GM23338 (cell line): ENCODE measurements around the gene ADAMTSL5. TPM values are rescaled to one million over a fixed set of nuclear protein-coding genes. Genes with fewer than 3 reads are reported as not detected.

Source experiments
- ATAC-seq: fragments of 200-7000 bp; cut with Tn5 transposase; 3 replicates; pipeline ENCODE4 v1.9.1; 2020
- DNase-seq: peaks from one replicate; pipeline ENCODE4 v3.0.0-alpha.2; 2015; ENCODE audit warnings: low spot score
- H2AFZ ChIP-seq: fragments of 200-600 bp; sonication (generic); 2 replicates; pipeline ENCODE4 v1.8.0; 2016; ENCODE audit warnings: antibody characterized with exemption, mild to moderate bottlenecking, moderate library complexity
- H3F3A ChIP-seq: fragments of 200-600 bp; sonication (generic); replicated peaks from 2 replicates; pipeline ENCODE4 v1.8.0; 2017; ENCODE audit warnings: antibody characterized with exemption, mixed run types, low read depth
- H3K27ac ChIP-seq: fragments of 200-600 bp; sonication (generic); 2 replicates; pipeline ENCODE4 v1.6.1; 2016; ENCODE audit warnings: low read depth
- H3K27me3 ChIP-seq: fragments of 200-600 bp; sonication (generic); 2 replicates; pipeline ENCODE4 v1.8.0; 2016; ENCODE audit warnings: mild to moderate bottlenecking, mixed run types, moderate library complexity; ENCODE audit not compliant: insufficient read depth
- H3K36me3 ChIP-seq: fragments of 200-600 bp; sonication (generic); 2 replicates; pipeline ENCODE4 v1.8.0; 2016; ENCODE audit warnings: mild to moderate bottlenecking; ENCODE audit not compliant: insufficient read depth
- H3K4me1 ChIP-seq: fragments of 200-600 bp; sonication (generic); 2 replicates; pipeline ENCODE4 v1.8.0; 2016; ENCODE audit warnings: mild to moderate bottlenecking, moderate library complexity; ENCODE audit not compliant: insufficient read depth
- H3K4me2 ChIP-seq: fragments of 200-600 bp; sonication (generic); 2 replicates; pipeline ENCODE4 v1.7.1; 2017; ENCODE audit warnings: mixed run types
- H3K4me3 ChIP-seq: fragments of 200-600 bp; sonication (generic); 2 replicates; pipeline ENCODE4 v1.6.1; 2016; ENCODE audit warnings: mixed run types
- H3K79me2 ChIP-seq: fragments of 200-600 bp; sonication (generic); replicated peaks from 2 replicates; pipeline ENCODE4 v1.8.0; 2017; ENCODE audit warnings: mild to moderate bottlenecking; ENCODE audit not compliant: insufficient read depth
- H3K9me2 ChIP-seq: fragments of 200-600 bp; sonication (generic); 2 replicates; pipeline ENCODE4 v1.8.0; 2017; ENCODE audit not compliant: insufficient read depth
- H4K20me1 ChIP-seq: fragments of 200-600 bp; sonication (generic); replicated peaks from 2 replicates; pipeline ENCODE4 v1.8.0; 2017; ENCODE audit warnings: mild to moderate bottlenecking; ENCODE audit not compliant: insufficient read depth
- H3K27ac Mint-ChIP-seq: 2 replicates; pipeline ENCODE4 v1.8.0; 2020; ENCODE audit warnings: inconsistent platforms, mild to moderate bottlenecking, moderate library complexity, mixed read lengths
- H3K27me3 Mint-ChIP-seq: 3 replicates; pipeline ENCODE4 v1.8.0; 2022; ENCODE audit warnings: low read depth, mild to moderate bottlenecking, moderate library complexity, mixed read lengths, inconsistent platforms; ENCODE audit not compliant: insufficient read depth, poor library complexity
- H3K36me3 Mint-ChIP-seq: 3 replicates; pipeline ENCODE4 v1.8.0; 2021; ENCODE audit warnings: low read depth, mild to moderate bottlenecking, inconsistent platforms, moderate library complexity, mixed read lengths
- H3K4me1 Mint-ChIP-seq: 3 replicates; pipeline ENCODE4 v1.8.0; 2020; ENCODE audit warnings: mild to moderate bottlenecking, inconsistent platforms, mixed read lengths
- H3K4me3 Mint-ChIP-seq: 3 replicates; pipeline ENCODE4 v1.8.0; 2021; ENCODE audit warnings: moderate library complexity, mild to moderate bottlenecking, inconsistent platforms, mixed read lengths
- H3K9me3 Mint-ChIP-seq: 3 replicates; pipeline ENCODE4 v1.8.0; 2020; ENCODE audit warnings: moderate library complexity, mild to moderate bottlenecking, inconsistent platforms, mixed read lengths
- CREB1 ChIP-seq: fragments of 250-450 bp; sonication (Bioruptor Pico); IDR thresholded peaks from 2 replicates; pipeline ENCODE4 v1.5.0; 2020; ENCODE audit warnings: low read depth, mild to moderate bottlenecking, moderate library complexity
- CTCF ChIP-seq, 2 experiments: fragments of 200-600 bp in 1 of 2; sonication (generic) in 1 of 2; conservative IDR thresholded peaks; 2 replicates each; pipeline versions ENCODE4 v1.5.1 to v1.6.1; 2016 to 2017; ENCODE audit warnings: antibody characterized with exemption in 2 of 2, low read depth in 2 of 2, mild to moderate bottlenecking in 2 of 2, moderate library complexity in 1 of 2
- EZH2 ChIP-seq: fragments of 200-600 bp; sonication (generic); IDR thresholded peaks from one replicate; pipeline ENCODE4 v1.8.0; 2017; ENCODE audit warnings: antibody characterized with exemption, mild to moderate bottlenecking, low read depth; ENCODE audit not compliant: unreplicated experiment
- EZH2phosphoT487 ChIP-seq: fragments of 200-600 bp; sonication (generic); IDR thresholded peaks from one replicate; pipeline ENCODE4 v1.8.1; 2018; ENCODE audit warnings: antibody characterized with exemption; ENCODE audit not compliant: unreplicated experiment
- JUNB ChIP-seq: IDR thresholded peaks from one replicate; pipeline ENCODE4 v1.6.1; 2016; ENCODE audit warnings: antibody characterized with exemption; ENCODE audit not compliant: unreplicated experiment
- NANOG ChIP-seq: IDR thresholded peaks from 2 replicates; pipeline ENCODE4 v1.6.1; 2016; ENCODE audit warnings: antibody characterized with exemption, borderline replicate concordance
- POLR2AphosphoS5 ChIP-seq: IDR thresholded peaks from 2 replicates; pipeline ENCODE4 v1.6.1; 2016; ENCODE audit warnings: antibody characterized with exemption, low read depth
- REST ChIP-seq: IDR thresholded peaks from one replicate; pipeline ENCODE4 v1.6.1; 2018; ENCODE audit warnings: antibody characterized with exemption; ENCODE audit not compliant: unreplicated experiment
- STAT1 ChIP-seq: IDR thresholded peaks from one replicate; pipeline ENCODE4 v1.6.1; 2016; ENCODE audit warnings: antibody characterized with exemption; ENCODE audit not compliant: unreplicated experiment
- ZNF114 ChIP-seq: fragments of 250-450 bp; sonication (Bioruptor Pico); IDR thresholded peaks from 2 replicates; pipeline ENCODE4 v1.5.0; 2020; ENCODE audit warnings: mild to moderate bottlenecking, moderate library complexity
- ZNF331 ChIP-seq: fragments of 250-450 bp; sonication (Bioruptor Pico); IDR thresholded peaks from 2 replicates; pipeline ENCODE4 v1.5.0; 2020; ENCODE audit warnings: low read depth, mild to moderate bottlenecking, moderate library complexity
- polyA plus RNA-seq: library from polyadenylated mRNA; unstranded; fragments of >200 nt; fragmentation: Nextera tagmentation; extraction: Ambion mirVana; gene quantifications from 2 replicates; pipeline ENCODE4 v1.2.1, GENCODE V29; 2016
- total RNA-seq: library from RNA; depleted of rRNA; stranded (reverse); fragments of >200 nt; shearing (Covaris generic); gene quantifications from 2 replicates; pipeline ENCODE4 v1.2.3, GENCODE V29; 2014
- TF ChIP-seq, protein P1 (sequence below): IDR thresholded peaks from 2 replicates; pipeline ENCODE4 v1.6.1; 2016; ENCODE audit warnings: antibody characterized with exemption
- TF ChIP-seq, protein P2 (sequence below): fragments of 250-450 bp; sonication (Bioruptor Pico); IDR thresholded peaks from 2 replicates; pipeline ENCODE4 v1.5.0; 2020; ENCODE audit warnings: mild to moderate bottlenecking, moderate library complexity

Gene ADAMTSL5
- total and polyA plus RNA-seq, 2 experiments from 2014 or later: 0.10 to 0.97 TPM

DNA sequence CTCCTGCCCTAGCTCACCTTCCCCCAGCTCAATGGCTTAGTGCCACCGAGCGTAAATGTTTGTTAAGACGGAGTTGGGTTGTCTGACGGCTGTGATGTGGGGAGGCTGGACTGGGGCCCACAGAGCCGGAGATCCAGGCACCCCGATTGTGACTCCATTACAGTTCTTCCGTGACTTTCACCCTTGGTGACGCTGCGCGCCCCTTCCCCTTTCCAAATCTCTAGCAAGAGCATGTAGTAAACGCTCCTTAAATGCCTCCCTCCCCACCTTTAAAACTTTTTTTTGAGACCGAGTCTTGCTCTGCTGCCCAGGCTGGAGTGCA, 21.0 kb downstream of the ADAMTSL5 start:
- Mint-ChIP-seq H3K4me1 (peaks cover 6% of the 10 kb centered on the region), H3K36me3 (no peaks in the 10 kb centered on the region), H3K27me3 (peaks cover 24% of the 10 kb centered on the region), H3K9me3 (no peaks in the 10 kb centered on the region), H3K4me3 (peak overlapping the region; percentile 78), H3K27ac (no peak overlapping the region)
- TF ChIP-seq, protein P1, sequence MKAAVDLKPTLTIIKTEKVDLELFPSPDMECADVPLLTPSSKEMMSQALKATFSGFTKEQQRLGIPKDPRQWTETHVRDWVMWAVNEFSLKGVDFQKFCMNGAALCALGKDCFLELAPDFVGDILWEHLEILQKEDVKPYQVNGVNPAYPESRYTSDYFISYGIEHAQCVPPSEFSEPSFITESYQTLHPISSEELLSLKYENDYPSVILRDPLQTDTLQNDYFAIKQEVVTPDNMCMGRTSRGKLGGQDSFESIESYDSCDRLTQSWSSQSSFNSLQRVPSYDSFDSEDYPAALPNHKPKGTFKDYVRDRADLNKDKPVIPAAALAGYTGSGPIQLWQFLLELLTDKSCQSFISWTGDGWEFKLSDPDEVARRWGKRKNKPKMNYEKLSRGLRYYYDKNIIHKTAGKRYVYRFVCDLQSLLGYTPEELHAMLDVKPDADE: no peak
- TF ChIP-seq EZH2 (no peak), POLR2AphosphoS5 (no peak), JUNB (no peak), ZNF331 (CRISPR knock-in tag) (no peak), REST (no peak), EZH2phosphoT487 (no peak), CREB1 (CRISPR knock-in tag) (no peak), ZNF114 (CRISPR knock-in tag) (no peak), NANOG (no peak), STAT1 (no peak), CTCF (conservative IDR thresholded peaks at IDR 0.05; ENCODE audit: low read depth in 2 of 2) (no peak)
- TF ChIP-seq, protein P2, sequence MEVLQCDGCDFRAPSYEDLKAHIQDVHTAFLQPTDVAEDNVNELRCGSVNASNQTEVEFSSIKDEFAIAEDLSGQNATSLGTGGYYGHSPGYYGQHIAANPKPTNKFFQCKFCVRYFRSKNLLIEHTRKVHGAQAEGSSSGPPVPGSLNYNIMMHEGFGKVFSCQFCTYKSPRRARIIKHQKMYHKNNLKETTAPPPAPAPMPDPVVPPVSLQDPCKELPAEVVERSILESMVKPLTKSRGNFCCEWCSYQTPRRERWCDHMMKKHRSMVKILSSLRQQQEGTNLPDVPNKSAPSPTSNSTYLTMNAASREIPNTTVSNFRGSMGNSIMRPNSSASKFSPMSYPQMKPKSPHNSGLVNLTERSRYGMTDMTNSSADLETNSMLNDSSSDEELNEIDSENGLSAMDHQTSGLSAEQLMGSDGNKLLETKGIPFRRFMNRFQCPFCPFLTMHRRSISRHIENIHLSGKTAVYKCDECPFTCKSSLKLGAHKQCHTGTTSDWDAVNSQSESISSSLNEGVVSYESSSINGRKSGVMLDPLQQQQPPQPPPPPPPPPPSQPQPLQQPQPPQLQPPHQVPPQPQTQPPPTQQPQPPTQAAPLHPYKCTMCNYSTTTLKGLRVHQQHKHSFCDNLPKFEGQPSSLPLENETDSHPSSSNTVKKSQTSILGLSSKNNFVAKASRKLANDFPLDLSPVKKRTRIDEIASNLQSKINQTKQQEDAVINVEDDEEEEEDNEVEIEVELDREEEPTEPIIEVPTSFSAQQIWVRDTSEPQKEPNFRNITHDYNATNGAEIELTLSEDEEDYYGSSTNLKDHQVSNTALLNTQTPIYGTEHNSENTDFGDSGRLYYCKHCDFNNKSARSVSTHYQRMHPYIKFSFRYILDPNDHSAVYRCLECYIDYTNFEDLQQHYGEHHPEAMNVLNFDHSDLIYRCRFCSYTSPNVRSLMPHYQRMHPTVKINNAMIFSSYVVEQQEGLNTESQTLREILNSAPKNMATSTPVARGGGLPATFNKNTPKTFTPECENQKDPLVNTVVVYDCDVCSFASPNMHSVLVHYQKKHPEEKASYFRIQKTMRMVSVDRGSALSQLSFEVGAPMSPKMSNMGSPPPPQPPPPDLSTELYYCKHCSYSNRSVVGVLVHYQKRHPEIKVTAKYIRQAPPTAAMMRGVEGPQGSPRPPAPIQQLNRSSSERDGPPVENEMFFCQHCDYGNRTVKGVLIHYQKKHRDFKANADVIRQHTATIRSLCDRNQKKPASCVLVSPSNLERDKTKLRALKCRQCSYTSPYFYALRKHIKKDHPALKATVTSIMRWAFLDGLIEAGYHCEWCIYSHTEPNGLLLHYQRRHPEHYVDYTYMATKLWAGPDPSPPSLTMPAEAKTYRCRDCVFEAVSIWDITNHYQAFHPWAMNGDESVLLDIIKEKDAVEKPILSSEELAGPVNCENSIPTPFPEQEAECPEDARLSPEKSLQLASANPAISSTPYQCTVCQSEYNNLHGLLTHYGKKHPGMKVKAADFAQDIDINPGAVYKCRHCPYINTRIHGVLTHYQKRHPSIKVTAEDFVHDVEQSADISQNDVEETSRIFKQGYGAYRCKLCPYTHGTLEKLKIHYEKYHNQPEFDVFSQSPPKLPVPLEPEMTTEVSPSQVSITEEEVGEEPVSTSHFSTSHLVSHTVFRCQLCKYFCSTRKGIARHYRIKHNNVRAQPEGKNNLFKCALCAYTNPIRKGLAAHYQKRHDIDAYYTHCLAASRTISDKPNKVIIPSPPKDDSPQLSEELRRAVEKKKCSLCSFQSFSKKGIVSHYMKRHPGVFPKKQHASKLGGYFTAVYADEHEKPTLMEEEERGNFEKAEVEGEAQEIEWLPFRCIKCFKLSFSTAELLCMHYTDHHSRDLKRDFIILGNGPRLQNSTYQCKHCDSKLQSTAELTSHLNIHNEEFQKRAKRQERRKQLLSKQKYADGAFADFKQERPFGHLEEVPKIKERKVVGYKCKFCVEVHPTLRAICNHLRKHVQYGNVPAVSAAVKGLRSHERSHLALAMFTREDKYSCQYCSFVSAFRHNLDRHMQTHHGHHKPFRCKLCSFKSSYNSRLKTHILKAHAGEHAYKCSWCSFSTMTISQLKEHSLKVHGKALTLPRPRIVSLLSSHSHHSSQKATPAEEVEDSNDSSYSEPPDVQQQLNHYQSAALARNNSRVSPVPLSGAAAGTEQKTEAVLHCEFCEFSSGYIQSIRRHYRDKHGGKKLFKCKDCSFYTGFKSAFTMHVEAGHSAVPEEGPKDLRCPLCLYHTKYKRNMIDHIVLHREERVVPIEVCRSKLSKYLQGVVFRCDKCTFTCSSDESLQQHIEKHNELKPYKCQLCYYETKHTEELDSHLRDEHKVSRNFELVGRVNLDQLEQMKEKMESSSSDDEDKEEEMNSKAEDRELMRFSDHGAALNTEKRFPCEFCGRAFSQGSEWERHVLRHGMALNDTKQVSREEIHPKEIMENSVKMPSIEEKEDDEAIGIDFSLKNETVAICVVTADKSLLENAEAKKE (CRISPR knock-in tag): no peak
- H4K20me1 ChIP-seq: no peaks in the 10 kb centered on the region
- H3K36me3 ChIP-seq: no peaks in the 10 kb centered on the region
- H3K27ac ChIP-seq: no peak overlapping the region
- H3K27me3 ChIP-seq: peaks cover 14% of the 10 kb centered on the region
- no peak for DNase-seq
- peak overlapping the region; percentile 82 for H3K4me2 ChIP-seq
- 0 out of 2 replicates have a peak, but pooled peaks cover 4% of the 10 kb centered on the region for H3K4me1 ChIP-seq
- H3F3A ChIP-seq: no peaks in the 10 kb centered on the region
- peak overlapping the region; percentile 68 for H3K4me3 ChIP-seq
- H3K79me2 ChIP-seq: no peaks in the 10 kb centered on the region
- no peaks in the 10 kb centered on the region for H3K9me2 ChIP-seq
- no peak overlapping the region for H2AFZ ChIP-seq
- no peak for ATAC-seq
